Hepatocyte (in vitro differentiated cells): Measurements from ENCODE around the gene PHACTR2.

Source experiments
- CTCF ChIP-seq: fragments of 200-600 bp; sonication (generic); IDR thresholded peaks from 2 replicates; pipeline ENCODE4 v1.5.1; 2016; ENCODE audit warnings: antibody characterized with exemption, mild to moderate bottlenecking; ENCODE audit not compliant: poor library complexity
- EZH2phosphoT487 ChIP-seq: fragments of 200-600 bp; sonication (generic); IDR thresholded peaks from one replicate; pipeline ENCODE4 v1.6.1; 2018; ENCODE audit warnings: antibody characterized with exemption, mild to moderate bottlenecking, low read depth, moderate library complexity; ENCODE audit not compliant: unreplicated experiment, severe bottlenecking

- TF ChIP-seq CTCF (no peak), EZH2phosphoT487 (no peak)
Measured at GRCh38 chr6:143807103-143807772, 129.5 kb downstream of the PHACTR2 start.
